Measurements from ENCODE around the gene CHST9. TPM values are rescaled to one million over a fixed set of nuclear protein-coding genes. Genes with fewer than 3 reads are reported as not detected.

Gene CHST9
- total RNA-seq, 2 experiments from 2014 or later: not detected

GRCh38 chr18:27184115-27185024, 738 bp downstream of the CHST9 start:
- no peak overlapping the region for H3K27ac ChIP-seq (ENCODE audit: low read depth in 1 of 2, low read length in 2 of 2)
- no peak overlapping the region for H3K4me3 ChIP-seq (ENCODE audit: low read length)
- ChIA-PET POLR2A (no interaction called here), CTCF (no interaction called here)
- DNase-seq (no peak), ATAC-seq (ENCODE audit: poor library complexity) (no peak)
- H3K36me3 ChIP-seq (ENCODE audit: insufficient read depth, low read length): no peaks in the 10 kb centered on the region
- Mint-ChIP-seq H3K36me3 (ENCODE audit: low read depth) (no peaks in the 10 kb centered on the region), H3K4me3 (no peak overlapping the region), H3K27ac (no peak overlapping the region), H3K9me3 (peaks cover 2% of the 10 kb centered on the region), H3K27me3 (peaks cover 38% of the 10 kb centered on the region), H3K4me1 (ENCODE audit: low read depth) (no peaks in the 10 kb centered on the region)
- TF ChIP-seq, protein P1, sequence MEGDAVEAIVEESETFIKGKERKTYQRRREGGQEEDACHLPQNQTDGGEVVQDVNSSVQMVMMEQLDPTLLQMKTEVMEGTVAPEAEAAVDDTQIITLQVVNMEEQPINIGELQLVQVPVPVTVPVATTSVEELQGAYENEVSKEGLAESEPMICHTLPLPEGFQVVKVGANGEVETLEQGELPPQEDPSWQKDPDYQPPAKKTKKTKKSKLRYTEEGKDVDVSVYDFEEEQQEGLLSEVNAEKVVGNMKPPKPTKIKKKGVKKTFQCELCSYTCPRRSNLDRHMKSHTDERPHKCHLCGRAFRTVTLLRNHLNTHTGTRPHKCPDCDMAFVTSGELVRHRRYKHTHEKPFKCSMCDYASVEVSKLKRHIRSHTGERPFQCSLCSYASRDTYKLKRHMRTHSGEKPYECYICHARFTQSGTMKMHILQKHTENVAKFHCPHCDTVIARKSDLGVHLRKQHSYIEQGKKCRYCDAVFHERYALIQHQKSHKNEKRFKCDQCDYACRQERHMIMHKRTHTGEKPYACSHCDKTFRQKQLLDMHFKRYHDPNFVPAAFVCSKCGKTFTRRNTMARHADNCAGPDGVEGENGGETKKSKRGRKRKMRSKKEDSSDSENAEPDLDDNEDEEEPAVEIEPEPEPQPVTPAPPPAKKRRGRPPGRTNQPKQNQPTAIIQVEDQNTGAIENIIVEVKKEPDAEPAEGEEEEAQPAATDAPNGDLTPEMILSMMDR (IDR thresholded peaks at IDR 0.05): no peak
- intact Hi-C loops (cut with DNase I, micrococcal nuclease): no loop called here
- peaks cover 0 to 13% of the 10 kb centered on the region in 2 experiments for H3K9me3 ChIP-seq (ENCODE audit: control insufficient read depth in 1 of 2, insufficient read depth in 1 of 2, low read length in 2 of 2)
- H3K4me1 ChIP-seq (ENCODE audit: insufficient read depth, low read length): no peaks in the 10 kb centered on the region
- peaks cover 6 to 11% of the 10 kb centered on the region in 2 experiments for H3K27me3 ChIP-seq (ENCODE audit: control insufficient read depth in 1 of 2, insufficient read depth in 2 of 2, low read length in 2 of 2)

DNA sequence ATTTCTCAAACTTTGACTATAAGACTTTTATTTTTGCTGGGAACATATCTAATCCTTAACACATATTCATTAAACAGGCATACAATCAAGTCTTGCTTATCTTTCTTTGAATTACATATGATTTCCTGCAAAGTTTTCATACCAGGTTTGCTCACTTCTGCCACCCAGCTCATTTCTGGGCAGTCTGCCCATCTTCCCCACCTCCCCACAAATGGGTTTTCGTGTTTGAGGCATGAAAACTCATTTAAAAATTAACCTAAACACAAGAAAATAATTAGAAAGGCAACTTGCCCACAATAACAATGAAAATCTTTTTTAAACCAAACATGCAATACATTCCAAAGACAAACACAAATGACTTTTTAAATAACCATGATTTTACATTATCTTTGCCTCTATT, 3.4 kb downstream of the CHST9 start:
- no peak for DNase-seq
- Histone ChIP-seq H3K4me1 (ENCODE audit: insufficient read depth, low read length) (no peaks in the 10 kb centered on the region), H3K9me3 (ENCODE audit: control insufficient read depth in 1 of 2, insufficient read depth in 1 of 2, low read length in 2 of 2) (peaks cover 0 to 13% of the 10 kb centered on the region in 2 experiments), H3K27me3 (ENCODE audit: control insufficient read depth in 1 of 2, insufficient read depth in 2 of 2, low read length in 2 of 2) (peaks cover 6 to 11% of the 10 kb centered on the region in 2 experiments), H3K27ac (ENCODE audit: low read depth in 1 of 2, low read length in 2 of 2) (no peak overlapping the region), H3K4me3 (ENCODE audit: low read length) (no peak overlapping the region), H3K36me3 (ENCODE audit: insufficient read depth, low read length) (no peaks in the 10 kb centered on the region)
- ChIA-PET POLR2A (no interaction called here), CTCF (no interaction called here)
- Mint-ChIP-seq H3K27me3 (peaks cover 33% of the 10 kb centered on the region), H3K4me1 (ENCODE audit: low read depth) (no peaks in the 10 kb centered on the region), H3K4me3 (no peak overlapping the region), H3K36me3 (ENCODE audit: low read depth) (no peaks in the 10 kb centered on the region), H3K27ac (no peak overlapping the region), H3K9me3 (peaks cover 5% of the 10 kb centered on the region)
- TF ChIP-seq, protein P1 (IDR thresholded peaks at IDR 0.05): no peak
- intact Hi-C loops (cut with DNase I, micrococcal nuclease): no loop called here
- no peak for ATAC-seq (ENCODE audit: poor library complexity)

- Histone ChIP-seq H3K4me1 (ENCODE audit: insufficient read depth, low read length) (no peaks in the 10 kb centered on the region), H3K36me3 (ENCODE audit: insufficient read depth, low read length) (no peaks in the 10 kb centered on the region), H3K9me3 (ENCODE audit: control insufficient read depth in 1 of 2, insufficient read depth in 1 of 2, low read length in 2 of 2) (no peaks in the 10 kb centered on the region), H3K27me3 (ENCODE audit: control insufficient read depth in 1 of 2, insufficient read depth in 2 of 2, low read length in 2 of 2) (no peaks in the 10 kb centered on the region), H3K27ac (ENCODE audit: low read depth in 1 of 2, low read length in 2 of 2) (no peak overlapping the region), H3K4me3 (ENCODE audit: low read length) (no peak overlapping the region)
- Mint-ChIP-seq H3K4me3 (no peak overlapping the region), H3K27ac (no peak overlapping the region), H3K36me3 (ENCODE audit: low read depth) (no peaks in the 10 kb centered on the region), H3K27me3 (peaks cover 8% of the 10 kb centered on the region), H3K4me1 (ENCODE audit: low read depth) (no peaks in the 10 kb centered on the region), H3K9me3 (peaks cover 3% of the 10 kb centered on the region)
- TF ChIP-seq, protein P1 (IDR thresholded peaks at IDR 0.05): no peak
- intact Hi-C loops (cut with DNase I, micrococcal nuclease): no loop called here
- ATAC-seq (ENCODE audit: poor library complexity): no peak
- ChIA-PET CTCF (no interaction called here), POLR2A (no interaction called here)
- DNase-seq: no peak
These were observed 6.7 kb downstream of the CHST9 start for GRCh38 chr18:27178424-27178823.

Measured in CD4-positive, alpha-beta T cell (primary cell).